ENCODE results near the gene VWA3B. TPM values are rescaled to one million over a fixed set of nuclear protein-coding genes. Genes with fewer than 3 reads are reported as not detected.
A peak's percentile ranks its signal among the peaks of the same experiment; 100 is the strongest.

VWA3B gene
- polyA plus RNA-seq, 3 donors: not detected

- Histone ChIP-seq H3K36me3 (replicated peaks in 1 of 2; ENCODE audit: control insufficient read depth in 1 of 2, insufficient read depth in 2 of 2, low read length in 2 of 2) (no peaks in the 10 kb centered on the region), H2AFZ (ENCODE audit: insufficient read depth, low read depth, low read length, poor library complexity, severe bottlenecking) (no peak overlapping the region), H3K27ac (ENCODE audit: low read depth in 1 of 2, low read length in 2 of 2) (no peak overlapping the region), H3K9me3 (replicated peaks in 1 of 2; ENCODE audit: control insufficient read depth in 1 of 2, insufficient read depth in 1 of 2, low read length in 2 of 2) (peaks cover 0 to 4% of the 10 kb centered on the region in 2 donors), H3K4me3 (replicated peaks in 1 of 3; ENCODE audit: low read depth in 2 of 3, low read length in 3 of 3) (no peak overlapping the region), H4K20me1 (ENCODE audit: insufficient read depth, low read length) (no peaks in the 10 kb centered on the region), H3K4me2 (replicated peaks; ENCODE audit: extremely low read depth, low read length, poor library complexity, severe bottlenecking) (no peak overlapping the region), H3K9ac (ENCODE audit: insufficient read depth, low read length, poor library complexity, severe bottlenecking) (no peak overlapping the region), H3K79me2 (ENCODE audit: insufficient read depth, low read length) (no peaks in the 10 kb centered on the region), H3K4me1 (ENCODE audit: control insufficient read depth in 1 of 2, insufficient read depth in 2 of 2, low read length in 2 of 2) (peaks cover 5 to 8% of the 10 kb centered on the region in 2 donors), H3K27me3 (ENCODE audit: control insufficient read depth in 2 of 2, insufficient read depth in 2 of 2, low read length in 2 of 2) (peaks cover 0 to 3% of the 10 kb centered on the region in 2 donors)
- H3K27ac Mint-ChIP-seq: peak overlapping the region in 1 of 7 donors; percentile 49
- peaks cover 5 to 14% (median 12%) of the 10 kb centered on the region in 7 donors for H3K9me3 Mint-ChIP-seq
- intact Hi-C loops (cut with micrococcal nuclease): no loop called here
- H3K36me3 Mint-ChIP-seq: no peaks in the 10 kb centered on the region
- H3K4me1 Mint-ChIP-seq: peaks cover 5% of the 10 kb centered on the region
- TF ChIP-seq, protein P1, sequence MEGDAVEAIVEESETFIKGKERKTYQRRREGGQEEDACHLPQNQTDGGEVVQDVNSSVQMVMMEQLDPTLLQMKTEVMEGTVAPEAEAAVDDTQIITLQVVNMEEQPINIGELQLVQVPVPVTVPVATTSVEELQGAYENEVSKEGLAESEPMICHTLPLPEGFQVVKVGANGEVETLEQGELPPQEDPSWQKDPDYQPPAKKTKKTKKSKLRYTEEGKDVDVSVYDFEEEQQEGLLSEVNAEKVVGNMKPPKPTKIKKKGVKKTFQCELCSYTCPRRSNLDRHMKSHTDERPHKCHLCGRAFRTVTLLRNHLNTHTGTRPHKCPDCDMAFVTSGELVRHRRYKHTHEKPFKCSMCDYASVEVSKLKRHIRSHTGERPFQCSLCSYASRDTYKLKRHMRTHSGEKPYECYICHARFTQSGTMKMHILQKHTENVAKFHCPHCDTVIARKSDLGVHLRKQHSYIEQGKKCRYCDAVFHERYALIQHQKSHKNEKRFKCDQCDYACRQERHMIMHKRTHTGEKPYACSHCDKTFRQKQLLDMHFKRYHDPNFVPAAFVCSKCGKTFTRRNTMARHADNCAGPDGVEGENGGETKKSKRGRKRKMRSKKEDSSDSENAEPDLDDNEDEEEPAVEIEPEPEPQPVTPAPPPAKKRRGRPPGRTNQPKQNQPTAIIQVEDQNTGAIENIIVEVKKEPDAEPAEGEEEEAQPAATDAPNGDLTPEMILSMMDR (IDR thresholded peaks at IDR 0.05): no peak
- H3K4me3 Mint-ChIP-seq: no peak overlapping the region
- peak; percentile 55 to 82 (median 58) for DNase-seq
- peaks cover 2 to 12% (median 4%) of the 10 kb centered on the region in 3 donors for H3K27me3 Mint-ChIP-seq (ENCODE audit: low read depth in 3 of 3)
- 62% methylated on average over 11 of the region's 14 CpGs for WGBS (ENCODE audit: insufficient coverage)
Observed at GRCh38 chr2:98252038-98252773, 165.2 kb downstream of the VWA3B start.

DNA sequence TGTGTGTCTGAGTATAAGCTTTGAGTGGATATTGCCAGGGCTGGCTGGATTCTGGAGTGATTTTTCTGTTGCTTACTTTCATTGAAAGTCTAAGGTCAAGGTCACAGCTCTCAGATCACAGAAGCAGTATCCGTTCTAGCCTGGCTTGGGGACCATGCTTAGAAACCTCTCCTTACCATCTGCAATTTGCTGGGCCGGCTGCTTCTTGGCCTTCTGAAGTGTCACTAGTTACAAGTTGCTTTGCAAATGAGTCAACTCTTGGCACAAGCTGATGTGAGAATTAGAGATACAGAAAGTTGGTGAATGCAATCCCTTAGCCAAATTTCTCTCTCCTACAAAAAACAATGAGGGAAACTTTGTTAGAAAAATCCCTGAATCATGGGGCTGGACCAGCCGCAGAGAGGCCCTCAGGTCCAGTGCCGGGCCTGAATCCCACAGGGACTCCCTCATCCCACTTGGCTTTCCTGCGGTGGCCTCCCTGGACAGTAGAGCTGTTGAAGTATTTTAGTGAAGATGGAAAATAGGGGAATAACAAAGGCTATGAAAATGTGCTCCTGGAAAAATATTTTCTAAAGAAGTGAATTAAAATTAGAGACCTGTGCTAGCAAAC, 166.6 kb downstream of the VWA3B start:
- no peak overlapping the region for H2AFZ ChIP-seq (ENCODE audit: insufficient read depth, low read depth, low read length, poor library complexity, severe bottlenecking)
- H3K9me3 ChIP-seq (replicated peaks in 1 of 2; ENCODE audit: control insufficient read depth in 1 of 2, insufficient read depth in 1 of 2, low read length in 2 of 2): no peaks in the 10 kb centered on the region
- no peak overlapping the region for H3K27ac Mint-ChIP-seq
- peaks cover 2 to 16% (median 7%) of the 10 kb centered on the region in 3 donors for H3K27me3 Mint-ChIP-seq (ENCODE audit: low read depth in 3 of 3)
- H3K4me1 ChIP-seq (ENCODE audit: control insufficient read depth in 1 of 2, insufficient read depth in 2 of 2, low read length in 2 of 2): peaks cover 5 to 8% of the 10 kb centered on the region in 2 donors
- H3K27ac ChIP-seq (ENCODE audit: low read depth in 1 of 2, low read length in 2 of 2): no peak overlapping the region
- intact Hi-C loops (cut with micrococcal nuclease): no loop called here
- no peaks in the 10 kb centered on the region for H4K20me1 ChIP-seq (ENCODE audit: insufficient read depth, low read length)
- no peaks in the 10 kb centered on the region for H3K79me2 ChIP-seq (ENCODE audit: insufficient read depth, low read length)
- H3K36me3 Mint-ChIP-seq: no peaks in the 10 kb centered on the region
- H3K4me3 ChIP-seq (replicated peaks in 1 of 3; ENCODE audit: low read depth in 2 of 3, low read length in 3 of 3): no peak overlapping the region
- H3K4me2 ChIP-seq (replicated peaks; ENCODE audit: extremely low read depth, low read length, poor library complexity, severe bottlenecking): no peak overlapping the region
- H3K27me3 ChIP-seq (ENCODE audit: control insufficient read depth in 2 of 2, insufficient read depth in 2 of 2, low read length in 2 of 2): peaks cover 0 to 3% of the 10 kb centered on the region in 2 donors
- DNase-seq: no peak
- TF ChIP-seq, protein P1 (IDR thresholded peaks at IDR 0.05): no peak
- no peak overlapping the region for H3K4me3 Mint-ChIP-seq
- WGBS (ENCODE audit: insufficient coverage): 100% methylated on average over 1 of the region's 5 CpGs
- H3K36me3 ChIP-seq (replicated peaks in 1 of 2; ENCODE audit: control insufficient read depth in 1 of 2, insufficient read depth in 2 of 2, low read length in 2 of 2): no peaks in the 10 kb centered on the region
- peaks cover 5% of the 10 kb centered on the region for H3K4me1 Mint-ChIP-seq
- peaks cover 0 to 6% (median 2%) of the 10 kb centered on the region in 7 donors for H3K9me3 Mint-ChIP-seq
- H3K9ac ChIP-seq (ENCODE audit: insufficient read depth, low read length, poor library complexity, severe bottlenecking): no peak overlapping the region

Measured in CD14-positive monocyte (primary cell).